GM08714 (cell line): ENCODE data around the gene SMPD2.

Source experiments
- H3K4me3 ChIP-seq: fragments of 200-500 bp; sonication (Bioruptor generic); 2 replicates; pipeline ENCODE4 v1.5.1; 2014; ENCODE audit warnings: mild to moderate bottlenecking, low read length, inconsistent platforms
- ZNF274 ChIP-seq: IDR thresholded peaks from 2 replicates; pipeline ENCODE4 v1.6.1; 2012; ENCODE audit warnings: mild to moderate bottlenecking, low read depth, low read length

Gene SMPD2

GRCh38 chr6:109480993-109481480 lies 40.5 kb downstream of the SMPD2 start:
- peak overlapping the region; percentile 96; the same call in 1 of the 2 replicates for H3K4me3 ChIP-seq
- no peak for TF ChIP-seq ZNF274

- TF ChIP-seq ZNF274, result no peak
- peak within 1 kb of the TSS; percentile 96 for H3K4me3 ChIP-seq
Measured at GRCh38 chr6:109482905-109483734, 42.6 kb downstream of the SMPD2 start, which contains the start of gene ZBTB24. Gene ZBTB24, minus strand, starts transcription at chr6:109483219. Its CDS starts 1,193 bp downstream, at chr6:109482026.

DNA sequence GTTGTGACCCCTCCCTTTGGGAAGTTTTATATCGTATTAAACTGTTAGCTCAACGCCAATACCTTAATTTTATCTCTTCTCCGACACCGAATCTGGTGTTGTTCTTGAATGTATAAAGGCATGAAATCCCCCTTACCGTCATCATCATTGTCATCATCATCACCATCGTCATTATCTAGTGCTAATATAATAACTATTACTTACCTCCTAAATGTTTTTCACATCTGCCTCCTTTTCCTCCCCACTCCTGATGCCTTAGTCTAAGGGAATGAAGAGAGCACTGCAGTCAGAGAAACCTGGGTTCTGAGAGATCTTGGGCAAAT lies 43.2 kb downstream of the SMPD2 start:
- TF ChIP-seq ZNF274, result no peak
- H3K4me3 ChIP-seq, result peak overlapping the region; percentile 70

DNA sequence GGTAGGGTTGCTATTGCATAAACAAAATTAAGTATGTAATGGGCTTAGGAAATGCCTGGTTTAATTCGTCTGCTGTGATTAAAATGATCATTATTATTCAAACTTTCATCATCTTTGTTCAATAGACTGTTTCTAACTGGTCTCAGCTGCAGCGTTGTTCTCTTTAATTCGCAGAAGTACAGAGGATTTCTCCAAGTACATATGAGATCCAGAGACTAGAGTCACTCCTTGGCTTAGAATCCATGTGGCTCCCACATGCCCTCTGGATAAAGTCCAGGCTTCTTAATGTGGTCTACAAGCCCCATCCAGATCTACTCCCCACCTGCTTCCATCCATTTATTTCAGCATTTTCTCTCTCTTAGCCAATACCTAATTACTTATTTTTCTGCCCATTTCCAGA lies 43.6 kb downstream of the SMPD2 start:
- TF ChIP-seq ZNF274, result no peak
- no peak overlapping the region for H3K4me3 ChIP-seq

GRCh38 chr6:109485266-109485935 lies 44.9 kb downstream of the SMPD2 start:
- no peak for TF ChIP-seq ZNF274
- no peak overlapping the region for H3K4me3 ChIP-seq

DNA sequence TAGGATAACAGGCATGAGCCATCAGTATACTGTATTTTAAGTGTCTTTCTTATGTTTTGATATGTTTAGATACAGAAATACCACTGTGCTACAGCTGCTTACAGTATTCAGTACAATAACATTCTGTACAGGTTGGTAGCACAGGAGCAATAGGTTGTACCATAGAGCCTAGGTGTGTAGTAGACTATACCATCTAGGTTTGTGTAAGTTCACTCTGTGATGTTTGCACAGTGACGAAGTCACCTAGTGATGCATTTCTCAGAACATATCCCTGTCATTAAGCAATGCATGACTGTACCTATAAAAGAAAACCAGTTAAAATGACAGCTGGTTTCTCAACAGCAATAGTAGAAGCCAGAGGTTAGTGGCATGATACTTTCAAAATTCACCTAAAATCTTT lies 45.5 kb downstream of the SMPD2 start:
- TF ChIP-seq ZNF274, result no peak
- H3K4me3 ChIP-seq, result no peak overlapping the region

GRCh38 chr6:109488001-109488400 lies 47.5 kb downstream of the SMPD2 start:
- TF ChIP-seq ZNF274, result no peak
- H3K4me3 ChIP-seq, result no peak overlapping the region

- TF ChIP-seq ZNF274, result no peak
- no peak overlapping the region for H3K4me3 ChIP-seq
Measured at GRCh38 chr6:109490713-109491112, 50.2 kb downstream of the SMPD2 start.

DNA sequence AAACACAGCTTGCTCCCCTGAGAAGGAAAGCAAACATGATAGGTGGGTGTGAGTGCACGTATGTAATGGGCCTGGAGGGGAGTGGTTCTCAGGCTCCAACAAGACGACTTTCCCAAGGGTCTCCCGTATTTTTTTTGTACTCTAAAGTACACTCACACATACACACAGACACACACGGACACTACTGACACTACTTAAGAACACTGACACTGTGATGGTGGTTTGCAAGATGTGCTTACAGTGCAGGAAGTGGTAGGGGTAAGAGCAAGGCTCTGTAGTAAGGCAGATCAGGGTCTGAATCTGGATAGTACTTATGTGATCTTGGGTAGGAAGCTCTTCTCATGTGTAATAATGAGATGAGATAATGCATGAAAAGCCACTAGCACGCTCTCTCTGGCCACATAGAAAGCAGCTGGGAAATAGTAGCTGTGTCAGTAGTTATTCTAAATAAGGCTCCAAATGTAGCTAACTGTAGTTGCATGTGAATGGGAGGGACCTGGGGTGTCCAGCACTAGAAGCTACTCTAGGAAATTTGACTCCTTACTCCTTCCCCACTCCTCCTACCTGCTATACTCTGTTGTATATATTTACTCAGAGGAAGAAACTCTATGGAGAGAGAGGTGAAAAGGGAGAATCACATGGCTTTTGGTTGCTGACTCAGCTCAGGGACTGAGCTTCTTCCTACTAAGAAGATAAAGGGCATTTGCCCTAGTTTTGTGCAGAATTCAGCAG lies 50.8 kb downstream of the SMPD2 start:
- H3K4me3 ChIP-seq, result no peak overlapping the region
- no peak for TF ChIP-seq ZNF274
